Mucosa of descending colon (tissue), 3 donors: ENCODE data around the gene FUNDC2. TPM values are rescaled to one million over a fixed set of nuclear protein-coding genes. Genes with fewer than 3 reads are reported as not detected.

Experiments
- ATAC-seq: fragments of 200-7000 bp; cut with Tn5 transposase; one replicate; pipeline ENCODE4 v1.9.1; 2020; ENCODE audit warnings: mild to moderate bottlenecking, moderate library complexity
- DNase-seq, 3 donors: peaks; one replicate each; pipeline ENCODE4 v3.0.0-alpha.2; 2020
- H3K36me3 ChIP-seq: fragments of 200-600 bp; one replicate; pipeline ENCODE4 v1.8.0; 2021; ENCODE audit warnings: low read depth, mild to moderate bottlenecking
- H3K4me1 ChIP-seq: fragments of 200-600 bp; one replicate; pipeline ENCODE4 v1.8.0; 2021; ENCODE audit warnings: low read depth, mild to moderate bottlenecking
- H3K4me3 ChIP-seq: fragments of 200-600 bp; one replicate; pipeline ENCODE4 v1.8.0; 2021; ENCODE audit warnings: mild to moderate bottlenecking
- H3K9me3 ChIP-seq: fragments of 200-600 bp; one replicate; pipeline ENCODE4 v1.8.0; 2021; ENCODE audit warnings: mild to moderate bottlenecking
- intact Hi-C, 2 donors: fragments of 100-400 bp; cut with DNase I in 1 of 2; cut with micrococcal nuclease in 1 of 2; formaldehyde crosslinking; loops; one replicate each; pipeline versions ENCODE4 v1.11.0 to v1.11.1; 2022; cut with DNase I, micrococcal nuclease
- total RNA-seq, 3 donors: library from RNA; stranded (reverse); fragmentation: NEBNext Ultra II Directional in 2 of 3; extraction: Animal tissue kit (Norgen Biotek cat#: 25700) in 2 of 3; gene quantifications; one replicate each; pipeline versions ENCODE4 v1.2.1 to v1.2.4, GENCODE V29; 2021 to 2023
- TF ChIP-seq, protein P1 (sequence below): fragments of 200-600 bp; IDR thresholded peaks from one replicate; pipeline ENCODE4 v1.8.0; 2022; ENCODE audit warnings: antibody characterized with exemption, mild to moderate bottlenecking
- donor health status: DM: no; HTN: no; CAD: no; lungs with moderate emphysema.
- donor health status: DM: no; HTN: no; CAD: no.
- donor health status: DM: no; HTN: yes; CAD: no.

The FUNDC2 gene
- total RNA-seq, 3 donors from 2014 or later, result 48.9 to 92.8 (median 53.3) TPM

- DNase-seq, result no peak
- no peak overlapping the region for H3K4me3 ChIP-seq
- ATAC-seq, result no peak
- H3K4me1 ChIP-seq, result no peaks in the 10 kb centered on the region
- H3K9me3 ChIP-seq, result no peaks in the 10 kb centered on the region
- TF ChIP-seq, protein P1, sequence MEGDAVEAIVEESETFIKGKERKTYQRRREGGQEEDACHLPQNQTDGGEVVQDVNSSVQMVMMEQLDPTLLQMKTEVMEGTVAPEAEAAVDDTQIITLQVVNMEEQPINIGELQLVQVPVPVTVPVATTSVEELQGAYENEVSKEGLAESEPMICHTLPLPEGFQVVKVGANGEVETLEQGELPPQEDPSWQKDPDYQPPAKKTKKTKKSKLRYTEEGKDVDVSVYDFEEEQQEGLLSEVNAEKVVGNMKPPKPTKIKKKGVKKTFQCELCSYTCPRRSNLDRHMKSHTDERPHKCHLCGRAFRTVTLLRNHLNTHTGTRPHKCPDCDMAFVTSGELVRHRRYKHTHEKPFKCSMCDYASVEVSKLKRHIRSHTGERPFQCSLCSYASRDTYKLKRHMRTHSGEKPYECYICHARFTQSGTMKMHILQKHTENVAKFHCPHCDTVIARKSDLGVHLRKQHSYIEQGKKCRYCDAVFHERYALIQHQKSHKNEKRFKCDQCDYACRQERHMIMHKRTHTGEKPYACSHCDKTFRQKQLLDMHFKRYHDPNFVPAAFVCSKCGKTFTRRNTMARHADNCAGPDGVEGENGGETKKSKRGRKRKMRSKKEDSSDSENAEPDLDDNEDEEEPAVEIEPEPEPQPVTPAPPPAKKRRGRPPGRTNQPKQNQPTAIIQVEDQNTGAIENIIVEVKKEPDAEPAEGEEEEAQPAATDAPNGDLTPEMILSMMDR, result no peak
- H3K36me3 ChIP-seq, result no peaks in the 10 kb centered on the region
- intact Hi-C loops, result no loop called here
Observed at GRCh38 chrX:155028129-155028528, 1.5 kb downstream of the FUNDC2 start.

- DNase-seq, result peak in 1 of 3 donors; percentile 4
- no peaks in the 10 kb centered on the region for H3K4me1 ChIP-seq
- no peak for ATAC-seq
- intact Hi-C loops, result no loop called here
- TF ChIP-seq, protein P1, result no peak
- no peaks in the 10 kb centered on the region for H3K9me3 ChIP-seq
- no peaks in the 10 kb centered on the region for H3K36me3 ChIP-seq
- H3K4me3 ChIP-seq, result no peak overlapping the region
Observed at GRCh38 chrX:155028877-155029291, 2.2 kb downstream of the FUNDC2 start.

DNA sequence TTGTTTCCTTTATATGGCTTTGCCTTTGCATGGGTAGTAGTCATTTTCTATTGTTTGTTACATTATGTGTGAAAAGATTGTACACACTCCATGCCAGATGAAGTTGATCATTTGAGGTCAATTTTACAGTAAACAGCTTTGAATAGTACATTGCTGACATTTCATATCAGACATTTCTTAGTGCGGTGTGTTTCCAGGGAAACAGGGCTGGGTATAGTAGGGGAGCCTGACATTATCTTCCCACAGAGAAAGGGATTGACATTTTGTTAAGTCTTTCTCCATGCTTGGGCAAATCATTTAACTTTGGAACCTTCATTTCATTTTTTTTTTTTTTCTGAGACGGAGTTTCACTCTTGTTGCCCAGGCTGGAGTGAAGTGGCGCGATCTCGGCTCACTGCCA is 5.0 kb downstream of the FUNDC2 start:
- no peaks in the 10 kb centered on the region for H3K4me1 ChIP-seq
- DNase-seq (no peak), ATAC-seq (no peak)
- H3K9me3 ChIP-seq, result no peaks in the 10 kb centered on the region
- TF ChIP-seq, protein P1, result no peak
- intact Hi-C loops, result no loop called here
- no peak overlapping the region for H3K4me3 ChIP-seq
- no peaks in the 10 kb centered on the region for H3K36me3 ChIP-seq

DNA sequence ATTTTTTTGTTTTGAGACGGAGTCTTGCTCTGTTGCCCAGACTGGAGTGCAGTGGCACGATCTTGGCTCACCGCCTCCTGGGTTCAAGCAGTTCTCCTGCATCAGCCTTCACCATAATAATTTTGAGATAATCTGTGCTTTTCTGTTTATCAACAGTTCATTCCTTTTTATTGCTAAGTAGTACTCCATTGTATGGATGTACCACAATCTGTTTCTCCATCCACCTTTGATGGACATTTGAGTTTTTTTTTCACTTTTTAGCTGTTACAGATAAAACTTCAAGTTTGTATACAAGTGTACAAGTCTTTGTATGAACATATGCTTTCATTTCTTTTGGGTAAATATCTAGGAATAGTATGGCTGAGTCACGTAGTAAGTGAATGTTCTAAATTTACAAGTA is 9.0 kb downstream of the FUNDC2 start:
- ATAC-seq, result no peak
- DNase-seq, result no peak
- H3K36me3 ChIP-seq, result no peaks in the 10 kb centered on the region
- intact Hi-C loops, result no loop called here
- TF ChIP-seq, protein P1, result no peak
- H3K9me3 ChIP-seq, result no peaks in the 10 kb centered on the region
- no peaks in the 10 kb centered on the region for H3K4me1 ChIP-seq
- no peak overlapping the region for H3K4me3 ChIP-seq

DNA sequence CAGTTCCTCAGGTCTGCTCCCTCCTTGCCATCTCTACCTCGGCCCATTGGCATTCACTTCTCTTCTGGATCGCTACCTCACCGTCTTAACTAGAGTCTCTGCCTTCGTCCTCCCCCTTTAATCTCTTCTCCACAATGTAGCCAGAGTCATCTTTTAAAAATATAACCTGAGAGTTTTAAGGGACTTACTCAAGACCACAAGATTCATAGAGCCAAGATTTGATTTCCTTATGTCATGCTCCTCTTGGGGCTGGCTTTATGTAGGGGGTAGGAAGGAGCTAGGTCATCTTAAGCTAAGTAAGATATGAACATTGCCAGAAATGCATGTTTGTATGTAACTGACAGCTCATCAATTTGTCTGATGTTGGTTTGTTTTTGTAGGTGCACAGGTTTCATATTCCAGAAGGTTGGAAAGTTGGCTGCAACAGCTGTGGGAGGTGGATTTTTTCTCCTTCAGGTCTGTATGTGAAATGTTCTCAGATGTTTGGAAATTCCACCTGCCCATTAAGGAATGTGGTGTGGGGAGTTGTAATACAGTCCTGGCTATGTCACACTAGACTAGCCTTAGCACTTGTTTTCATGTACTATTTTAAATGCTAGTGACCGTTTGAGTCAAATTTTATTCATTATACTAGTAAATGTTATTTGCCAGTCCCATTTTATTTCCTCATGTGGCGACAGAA is 19.6 kb downstream of the FUNDC2 start:
- no peaks in the 10 kb centered on the region for H3K36me3 ChIP-seq
- TF ChIP-seq, protein P1, result no peak
- H3K4me3 ChIP-seq, result no peak overlapping the region
- H3K4me1 ChIP-seq, result no peaks in the 10 kb centered on the region
- no peak for DNase-seq
- intact Hi-C loops, result no loop called here
- no peaks in the 10 kb centered on the region for H3K9me3 ChIP-seq
- no peak for ATAC-seq
